H1 (cell line): ENCODE results near the gene KRTAP12-4.
"Not testable (repeated sequence)": the region's sequence is repeated elsewhere in the genome, so short reads cannot be mapped to it uniquely, and the experiment has no call there.

ENCODE experiments used
- BACH1 ChIP-seq: IDR thresholded peaks from 2 replicates; pipeline ENCODE4 v1.6.1; 2012; ENCODE audit warnings: low read length, improper control_type of control experiment
- CREB1 ChIP-seq: IDR thresholded peaks from 2 replicates; pipeline ENCODE4 v1.6.1; 2012; ENCODE audit warnings: inconsistent platforms
- CTCF ChIP-seq, 3 experiments: IDR thresholded peaks; 1 replicate in 2 of 3; 2 replicates in 1 of 3; pipeline versions ENCODE4 v1.5.1 to v1.6.1; 2011; ENCODE audit warnings: low read length in 3 of 3, mild to moderate bottlenecking in 3 of 3, inconsistent platforms in 2 of 3, low read depth in 1 of 3, moderate library complexity in 1 of 3; ENCODE audit not compliant: insufficient read depth in 1 of 3; ENCODE audit errors: control extremely low read depth in 1 of 3

GRCh38 chr21:44685050-44685449, 30.6 kb upstream of the KRTAP12-4 start:
- TF ChIP-seq CTCF (IDR thresholded peaks at IDR 0.05; ENCODE audit: control extremely low read depth in 1 of 3, insufficient read depth in 1 of 3, low read depth in 1 of 3, low read length in 3 of 3); BACH1; CREB1: not testable (repeated sequence)
